SK-N-SH (cell line): ENCODE measurements around the gene DNAJB6.

ENCODE experiments used
- CHD2 ChIP-seq: fragments of 150-350 bp; IDR thresholded peaks from 2 replicates; pipeline ENCODE4 v1.6.1; 2018; ENCODE audit warnings: low read length; ENCODE audit not compliant: partially characterized antibody
- EP300 ChIP-seq, 2 experiments: IDR thresholded peaks; 2 replicates each; pipeline versions ENCODE4 v1.4.0 to v1.6.1; 2012; ENCODE audit warnings: borderline replicate concordance in 1 of 2, low read depth in 1 of 2, low read length in 1 of 2
- FOXM1 ChIP-seq: IDR thresholded peaks from 2 replicates; pipeline ENCODE4 v1.4.0; 2012; ENCODE audit warnings: low read depth, mild to moderate bottlenecking
- NFIC ChIP-seq: IDR thresholded peaks from 2 replicates; pipeline ENCODE4 v1.4.0; 2012; ENCODE audit warnings: borderline replicate concordance
- POLR2AphosphoS5 ChIP-seq: IDR thresholded peaks from 2 replicates; pipeline ENCODE4 v1.6.1; 2012; ENCODE audit warnings: low read depth, low read length
- RAD21 ChIP-seq: IDR thresholded peaks from 2 replicates; pipeline ENCODE4 v1.6.1; 2012; ENCODE audit warnings: mild to moderate bottlenecking, low read length
- RFX5 ChIP-seq: IDR thresholded peaks from 2 replicates; pipeline ENCODE4 v1.6.1; 2012; ENCODE audit warnings: mild to moderate bottlenecking, improper control_type of control experiment, low read length
- SIN3A ChIP-seq: IDR thresholded peaks from 2 replicates; pipeline ENCODE4 v1.6.1; 2012; ENCODE audit warnings: low read depth, mild to moderate bottlenecking, low read length, moderate library complexity, borderline replicate concordance
- TCF12 ChIP-seq: IDR thresholded peaks from 2 replicates; pipeline ENCODE4 v1.4.0; 2012
- YY1 ChIP-seq: IDR thresholded peaks from 2 replicates; pipeline ENCODE4 v1.4.0; 2012; ENCODE audit warnings: low read depth, mild to moderate bottlenecking
- TF ChIP-seq, protein P1 (sequence below): fragments of 200-600 bp; sonication (generic); IDR thresholded peaks from 2 replicates; pipeline ENCODE4 v1.6.1; 2017; ENCODE audit warnings: antibody characterized with exemption, mild to moderate bottlenecking, moderate library complexity
- TF ChIP-seq, protein P2 (sequence below): IDR thresholded peaks from 2 replicates; pipeline ENCODE4 v1.6.1; 2012; ENCODE audit warnings: mild to moderate bottlenecking, low read depth, low read length, moderate library complexity
- TF ChIP-seq, protein P3 (sequence below): fragments of 150-350 bp; IDR thresholded peaks from 2 replicates; pipeline ENCODE4 v1.6.1; 2017; ENCODE audit warnings: antibody characterized with exemption, low read length, low read depth, borderline replicate concordance

DNA sequence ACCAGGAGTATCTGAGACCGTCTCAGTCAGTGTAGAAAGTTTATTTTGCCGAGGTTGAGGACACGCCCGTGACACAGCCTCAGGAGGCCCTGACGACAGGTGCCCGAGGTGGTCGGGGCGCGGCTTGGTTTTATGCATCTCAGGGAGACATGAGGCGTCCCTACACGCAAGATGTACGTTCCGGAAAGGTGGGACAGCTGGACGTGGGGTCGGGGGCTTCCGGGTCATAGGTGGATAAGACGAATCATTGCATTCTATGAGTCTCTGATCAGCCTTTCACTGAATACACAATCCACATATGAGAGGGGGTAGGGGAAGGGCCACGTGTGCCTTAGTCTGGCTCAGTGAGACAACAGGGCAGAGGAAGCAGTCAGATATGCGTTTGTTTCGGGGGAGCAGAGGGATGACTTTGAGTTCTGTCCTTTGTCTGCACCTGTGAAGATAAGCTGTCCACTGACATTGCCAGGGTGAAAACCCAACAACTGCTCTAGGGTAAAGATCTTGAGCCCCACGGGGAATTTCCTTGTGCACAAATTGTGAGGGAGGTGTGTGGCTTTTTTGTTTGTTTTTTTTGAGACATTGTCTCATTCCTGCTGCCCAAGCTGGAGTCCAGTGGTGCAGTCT, 66.2 kb downstream of the DNAJB6 start:
- TF ChIP-seq, protein P1, sequence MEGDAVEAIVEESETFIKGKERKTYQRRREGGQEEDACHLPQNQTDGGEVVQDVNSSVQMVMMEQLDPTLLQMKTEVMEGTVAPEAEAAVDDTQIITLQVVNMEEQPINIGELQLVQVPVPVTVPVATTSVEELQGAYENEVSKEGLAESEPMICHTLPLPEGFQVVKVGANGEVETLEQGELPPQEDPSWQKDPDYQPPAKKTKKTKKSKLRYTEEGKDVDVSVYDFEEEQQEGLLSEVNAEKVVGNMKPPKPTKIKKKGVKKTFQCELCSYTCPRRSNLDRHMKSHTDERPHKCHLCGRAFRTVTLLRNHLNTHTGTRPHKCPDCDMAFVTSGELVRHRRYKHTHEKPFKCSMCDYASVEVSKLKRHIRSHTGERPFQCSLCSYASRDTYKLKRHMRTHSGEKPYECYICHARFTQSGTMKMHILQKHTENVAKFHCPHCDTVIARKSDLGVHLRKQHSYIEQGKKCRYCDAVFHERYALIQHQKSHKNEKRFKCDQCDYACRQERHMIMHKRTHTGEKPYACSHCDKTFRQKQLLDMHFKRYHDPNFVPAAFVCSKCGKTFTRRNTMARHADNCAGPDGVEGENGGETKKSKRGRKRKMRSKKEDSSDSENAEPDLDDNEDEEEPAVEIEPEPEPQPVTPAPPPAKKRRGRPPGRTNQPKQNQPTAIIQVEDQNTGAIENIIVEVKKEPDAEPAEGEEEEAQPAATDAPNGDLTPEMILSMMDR, result no peak
- TF ChIP-seq YY1 (no peak), TCF12 (no peak), RAD21 (no peak), EP300 (IDR thresholded peaks at IDR 0.05; ENCODE audit: borderline replicate concordance in 1 of 2, low read depth in 1 of 2, low read length in 1 of 2) (no peak), POLR2AphosphoS5 (no peak), SIN3A (no peak), RFX5 (no peak), CHD2 (no peak), NFIC (no peak), FOXM1 (no peak)
- TF ChIP-seq, protein P2, sequence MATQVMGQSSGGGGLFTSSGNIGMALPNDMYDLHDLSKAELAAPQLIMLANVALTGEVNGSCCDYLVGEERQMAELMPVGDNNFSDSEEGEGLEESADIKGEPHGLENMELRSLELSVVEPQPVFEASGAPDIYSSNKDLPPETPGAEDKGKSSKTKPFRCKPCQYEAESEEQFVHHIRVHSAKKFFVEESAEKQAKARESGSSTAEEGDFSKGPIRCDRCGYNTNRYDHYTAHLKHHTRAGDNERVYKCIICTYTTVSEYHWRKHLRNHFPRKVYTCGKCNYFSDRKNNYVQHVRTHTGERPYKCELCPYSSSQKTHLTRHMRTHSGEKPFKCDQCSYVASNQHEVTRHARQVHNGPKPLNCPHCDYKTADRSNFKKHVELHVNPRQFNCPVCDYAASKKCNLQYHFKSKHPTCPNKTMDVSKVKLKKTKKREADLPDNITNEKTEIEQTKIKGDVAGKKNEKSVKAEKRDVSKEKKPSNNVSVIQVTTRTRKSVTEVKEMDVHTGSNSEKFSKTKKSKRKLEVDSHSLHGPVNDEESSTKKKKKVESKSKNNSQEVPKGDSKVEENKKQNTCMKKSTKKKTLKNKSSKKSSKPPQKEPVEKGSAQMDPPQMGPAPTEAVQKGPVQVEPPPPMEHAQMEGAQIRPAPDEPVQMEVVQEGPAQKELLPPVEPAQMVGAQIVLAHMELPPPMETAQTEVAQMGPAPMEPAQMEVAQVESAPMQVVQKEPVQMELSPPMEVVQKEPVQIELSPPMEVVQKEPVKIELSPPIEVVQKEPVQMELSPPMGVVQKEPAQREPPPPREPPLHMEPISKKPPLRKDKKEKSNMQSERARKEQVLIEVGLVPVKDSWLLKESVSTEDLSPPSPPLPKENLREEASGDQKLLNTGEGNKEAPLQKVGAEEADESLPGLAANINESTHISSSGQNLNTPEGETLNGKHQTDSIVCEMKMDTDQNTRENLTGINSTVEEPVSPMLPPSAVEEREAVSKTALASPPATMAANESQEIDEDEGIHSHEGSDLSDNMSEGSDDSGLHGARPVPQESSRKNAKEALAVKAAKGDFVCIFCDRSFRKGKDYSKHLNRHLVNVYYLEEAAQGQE, result no peak
- TF ChIP-seq, protein P3, sequence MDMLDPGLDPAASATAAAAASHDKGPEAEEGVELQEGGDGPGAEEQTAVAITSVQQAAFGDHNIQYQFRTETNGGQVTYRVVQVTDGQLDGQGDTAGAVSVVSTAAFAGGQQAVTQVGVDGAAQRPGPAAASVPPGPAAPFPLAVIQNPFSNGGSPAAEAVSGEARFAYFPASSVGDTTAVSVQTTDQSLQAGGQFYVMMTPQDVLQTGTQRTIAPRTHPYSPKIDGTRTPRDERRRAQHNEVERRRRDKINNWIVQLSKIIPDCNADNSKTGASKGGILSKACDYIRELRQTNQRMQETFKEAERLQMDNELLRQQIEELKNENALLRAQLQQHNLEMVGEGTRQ, result no peak
